ENCODE measurements around the gene FLRT3. TPM values are rescaled to one million over a fixed set of nuclear protein-coding genes. Genes with fewer than 3 reads are reported as not detected.

FLRT3 gene
- total RNA-seq, 3 donors from 2014 or later: under 0.01 to 12.0 (median 6.2) TPM

DNA sequence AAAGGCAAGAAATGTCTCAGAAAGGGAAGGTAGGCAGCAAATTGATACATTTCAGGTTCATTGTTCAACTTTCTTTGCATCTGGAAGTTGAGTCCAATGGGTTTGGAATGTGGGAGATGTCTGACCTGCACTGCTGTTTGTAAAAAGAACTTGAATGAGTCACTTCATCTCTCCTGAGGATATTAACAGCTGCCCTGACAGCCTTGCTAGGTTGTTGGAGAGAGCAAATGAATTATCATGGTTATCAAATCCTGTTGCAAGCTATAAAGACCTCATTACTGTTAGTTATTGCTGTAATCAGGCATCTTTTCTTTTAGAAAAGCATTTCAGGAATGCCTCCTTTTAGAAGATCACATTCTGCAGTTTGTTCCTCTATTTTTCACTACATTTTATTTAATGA, 23.0 kb upstream of the FLRT3 start:
- intact Hi-C loops (cut with DNase I; ENCODE audit: low total_unique reads): no loop called here
- Histone ChIP-seq H3K4me1 (no peaks in the 10 kb centered on the region), H3K36me3 (no peaks in the 10 kb centered on the region), H3K27me3 (no peaks in the 10 kb centered on the region), H3K9me3 (no peaks in the 10 kb centered on the region), H3K27ac (no peak overlapping the region), H3K4me3 (no peak overlapping the region)
- TF ChIP-seq, protein P1, sequence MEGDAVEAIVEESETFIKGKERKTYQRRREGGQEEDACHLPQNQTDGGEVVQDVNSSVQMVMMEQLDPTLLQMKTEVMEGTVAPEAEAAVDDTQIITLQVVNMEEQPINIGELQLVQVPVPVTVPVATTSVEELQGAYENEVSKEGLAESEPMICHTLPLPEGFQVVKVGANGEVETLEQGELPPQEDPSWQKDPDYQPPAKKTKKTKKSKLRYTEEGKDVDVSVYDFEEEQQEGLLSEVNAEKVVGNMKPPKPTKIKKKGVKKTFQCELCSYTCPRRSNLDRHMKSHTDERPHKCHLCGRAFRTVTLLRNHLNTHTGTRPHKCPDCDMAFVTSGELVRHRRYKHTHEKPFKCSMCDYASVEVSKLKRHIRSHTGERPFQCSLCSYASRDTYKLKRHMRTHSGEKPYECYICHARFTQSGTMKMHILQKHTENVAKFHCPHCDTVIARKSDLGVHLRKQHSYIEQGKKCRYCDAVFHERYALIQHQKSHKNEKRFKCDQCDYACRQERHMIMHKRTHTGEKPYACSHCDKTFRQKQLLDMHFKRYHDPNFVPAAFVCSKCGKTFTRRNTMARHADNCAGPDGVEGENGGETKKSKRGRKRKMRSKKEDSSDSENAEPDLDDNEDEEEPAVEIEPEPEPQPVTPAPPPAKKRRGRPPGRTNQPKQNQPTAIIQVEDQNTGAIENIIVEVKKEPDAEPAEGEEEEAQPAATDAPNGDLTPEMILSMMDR (IDR thresholded peaks at IDR 0.05): no peak
- TF ChIP-seq POLR2AphosphoS5 (IDR thresholded peaks at IDR 0.05): no peak
- DNase-seq (ENCODE audit: low spot score in 2 of 2): no peak

DNA sequence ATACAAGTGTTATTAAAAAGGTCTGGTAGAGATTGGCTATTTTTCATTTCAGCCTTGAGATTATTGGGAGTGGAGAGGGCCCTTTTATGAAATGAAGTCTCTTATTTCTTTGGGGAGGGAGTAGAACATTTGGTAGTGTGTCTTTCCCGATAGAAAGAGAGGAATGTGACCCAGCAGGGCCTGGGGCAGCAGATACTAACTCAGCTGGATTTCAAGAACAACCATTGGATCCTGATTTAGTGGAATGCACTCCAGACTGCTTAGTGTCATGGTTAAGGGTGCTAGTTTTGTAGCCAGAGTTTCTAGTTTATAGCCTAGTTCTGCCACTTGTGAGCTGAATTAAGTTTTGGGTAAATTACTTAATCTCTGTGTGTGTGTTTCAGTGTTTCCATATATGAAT, 18.4 kb upstream of the FLRT3 start:
- Histone ChIP-seq H3K4me1 (no peaks in the 10 kb centered on the region), H3K27ac (no peak overlapping the region), H3K36me3 (no peaks in the 10 kb centered on the region), H3K4me3 (no peak overlapping the region), H3K9me3 (no peaks in the 10 kb centered on the region), H3K27me3 (no peaks in the 10 kb centered on the region)
- no peak for DNase-seq (ENCODE audit: low spot score in 2 of 2)
- intact Hi-C loops (cut with DNase I; ENCODE audit: low total_unique reads): no loop called here
- no peak for TF ChIP-seq POLR2AphosphoS5 (IDR thresholded peaks at IDR 0.05)
- TF ChIP-seq POLR2A (IDR thresholded peaks at IDR 0.05): no peak
- TF ChIP-seq, protein P1 (IDR thresholded peaks at IDR 0.05): no peak

DNA sequence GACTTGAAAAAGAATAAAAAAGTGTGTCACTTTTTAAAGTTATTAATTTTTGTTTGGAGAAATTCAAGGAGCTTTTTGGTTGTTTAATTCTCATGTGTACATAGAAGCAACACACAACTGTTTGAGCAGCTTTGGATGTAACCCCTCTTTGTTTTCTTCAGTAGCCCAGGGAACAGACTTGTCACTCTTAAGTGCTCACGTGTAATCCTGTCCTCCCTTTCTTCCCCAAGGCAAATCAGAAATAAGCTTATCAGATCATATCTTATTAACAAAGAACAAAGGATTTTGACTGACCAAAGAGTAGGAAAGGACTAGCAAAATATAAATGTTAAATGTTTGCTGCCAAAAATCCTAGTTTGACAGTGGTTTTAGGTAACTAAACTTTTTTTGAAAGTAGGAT, 7.3 kb upstream of the FLRT3 start:
- Histone ChIP-seq H3K4me1 (no peaks in the 10 kb centered on the region), H3K9me3 (no peaks in the 10 kb centered on the region), H3K27ac (no peak overlapping the region), H3K4me3 (no peak overlapping the region), H3K36me3 (peaks cover 3% of the 10 kb centered on the region), H3K27me3 (no peaks in the 10 kb centered on the region)
- DNase-seq (ENCODE audit: low spot score in 2 of 2): no peak
- TF ChIP-seq POLR2AphosphoS5 (IDR thresholded peaks at IDR 0.05) (no peak), POLR2A (IDR thresholded peaks at IDR 0.05) (no peak)
- TF ChIP-seq, protein P1 (IDR thresholded peaks at IDR 0.05): no peak
- intact Hi-C loops (cut with DNase I; ENCODE audit: low total_unique reads): no loop called here

DNA sequence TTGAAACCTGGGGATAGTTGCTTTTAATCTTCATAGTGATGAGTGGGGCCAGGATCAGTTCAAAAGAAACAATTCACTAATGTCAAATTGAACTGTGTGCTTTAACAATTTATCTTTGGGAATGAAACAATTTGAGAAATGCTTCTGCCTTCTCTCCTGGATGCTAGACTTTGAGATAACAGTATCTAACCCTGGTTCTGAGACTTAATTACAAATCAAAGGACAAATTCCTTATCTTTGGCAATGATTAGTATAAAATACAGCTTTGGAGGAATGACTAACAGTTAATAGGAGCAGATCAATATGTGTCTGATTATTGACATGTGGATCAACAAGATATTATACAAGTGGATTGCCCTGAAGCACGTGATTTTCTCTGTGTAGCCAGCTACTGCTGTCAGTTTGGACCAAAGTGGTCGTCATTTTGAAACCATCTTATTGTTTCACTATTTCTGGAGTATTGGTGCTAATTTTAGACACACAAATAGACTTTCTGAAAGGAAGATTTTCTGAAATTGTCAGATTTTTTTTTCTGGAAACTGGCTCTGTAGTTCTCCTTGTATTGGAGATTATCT, 6.2 kb upstream of the FLRT3 start:
- Histone ChIP-seq H3K27ac (no peak overlapping the region), H3K4me1 (no peaks in the 10 kb centered on the region), H3K4me3 (no peak overlapping the region), H3K36me3 (peaks cover 3% of the 10 kb centered on the region), H3K27me3 (no peaks in the 10 kb centered on the region), H3K9me3 (no peaks in the 10 kb centered on the region)
- no peak for DNase-seq (ENCODE audit: low spot score in 2 of 2)
- TF ChIP-seq POLR2AphosphoS5 (IDR thresholded peaks at IDR 0.05) (no peak), POLR2A (IDR thresholded peaks at IDR 0.05) (no peak)
- TF ChIP-seq, protein P1 (IDR thresholded peaks at IDR 0.05): no peak
- intact Hi-C loops (cut with DNase I; ENCODE audit: low total_unique reads): no loop called here

DNA sequence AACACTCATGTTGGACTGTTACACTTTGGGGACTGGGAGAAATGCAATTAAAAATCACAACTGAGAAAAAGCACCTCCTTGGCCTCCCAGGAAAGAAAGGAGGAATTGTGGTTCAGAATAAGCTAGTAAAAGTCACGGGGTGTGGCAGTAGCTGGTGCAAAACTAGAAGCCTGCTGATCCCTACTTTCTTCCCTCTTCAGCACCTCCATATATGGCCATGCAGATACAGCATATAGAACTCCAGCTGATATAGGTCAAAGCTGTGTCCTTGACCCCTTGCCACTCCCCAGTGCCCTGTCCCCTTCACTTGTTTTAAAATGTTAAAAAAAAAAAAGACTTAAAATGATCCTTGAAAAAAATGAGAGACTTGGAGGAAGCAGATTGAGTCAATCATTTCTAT, 5.5 kb upstream of the FLRT3 start:
- H3K9me3 ChIP-seq: no peaks in the 10 kb centered on the region
- H3K4me3 ChIP-seq: no peak overlapping the region

More for the DNA sequence above, 5.5 kb upstream of the FLRT3 start:
- Histone ChIP-seq H3K4me1 (no peaks in the 10 kb centered on the region), H3K36me3 (peaks cover 3% of the 10 kb centered on the region), H3K27ac (no peak overlapping the region), H3K27me3 (no peaks in the 10 kb centered on the region)
- TF ChIP-seq, protein P1 (IDR thresholded peaks at IDR 0.05): no peak
- TF ChIP-seq POLR2AphosphoS5 (IDR thresholded peaks at IDR 0.05): no peak
- no peak for TF ChIP-seq POLR2A (IDR thresholded peaks at IDR 0.05)
- intact Hi-C loops (cut with DNase I; ENCODE audit: low total_unique reads): no loop called here
- DNase-seq (ENCODE audit: low spot score in 2 of 2): no peak

Data from breast epithelium (tissue), 4 donors.